HG02943 (cell line): ENCODE measurements around the gene MSMP.

Source experiments
- ATAC-seq: cut with Tn5 transposase; IDR thresholded peaks from one replicate; pipeline ENCODE4 v1.9.1; 2021; ENCODE audit warnings: mild to moderate bottlenecking, low read depth, moderate library complexity; ENCODE audit not compliant: unreplicated experiment

MSMP gene

DNA sequence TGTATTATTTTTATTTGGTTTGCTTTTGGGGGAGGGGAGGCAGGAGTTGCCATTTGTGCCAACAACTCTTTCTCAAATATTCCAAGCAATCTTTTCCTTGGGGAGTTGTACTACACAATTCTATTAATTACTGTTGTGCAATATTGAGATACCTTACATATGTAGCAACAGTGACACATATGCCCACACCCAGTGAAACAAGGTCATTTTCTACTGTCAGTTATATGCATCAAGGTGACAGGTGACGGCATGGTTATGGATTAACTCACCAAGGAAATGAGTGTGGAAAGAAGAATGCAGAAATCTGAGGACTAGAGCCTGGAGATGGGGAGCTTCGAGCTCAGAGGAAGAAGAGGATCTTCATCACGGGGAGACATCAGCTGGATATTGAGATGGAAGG, 17.9 kb upstream of the MSMP start:
- ATAC-seq, result no peak

- no peak for ATAC-seq
Measured at GRCh38 chr9:35771534-35771933, 17.5 kb upstream of the MSMP start.

- ATAC-seq, result no peak
Measured at GRCh38 chr9:35771075-35771433, 17.0 kb upstream of the MSMP start.

DNA sequence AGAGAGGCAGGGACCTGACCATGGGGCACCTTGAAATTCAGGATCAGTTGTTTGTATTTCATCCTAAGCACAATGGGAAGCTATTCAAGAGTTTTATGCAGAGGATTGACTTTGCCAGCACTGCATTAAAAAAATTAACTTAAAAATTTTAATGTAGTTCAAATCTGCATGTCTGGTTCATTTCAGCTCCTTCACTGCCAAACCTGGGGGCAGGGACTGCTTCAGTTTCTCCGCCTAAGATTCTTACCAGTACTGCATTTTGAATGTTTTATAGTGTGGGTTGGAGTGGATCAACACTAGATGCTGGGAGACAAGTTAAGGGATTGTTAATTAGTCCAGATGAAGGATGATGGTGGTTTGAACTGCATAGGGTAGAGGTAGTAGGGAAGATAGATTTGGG, 15.7 kb upstream of the MSMP start:
- ATAC-seq, result no peak

GRCh38 chr9:35767458-35767857, 13.4 kb upstream of the MSMP start:
- no peak for ATAC-seq

DNA sequence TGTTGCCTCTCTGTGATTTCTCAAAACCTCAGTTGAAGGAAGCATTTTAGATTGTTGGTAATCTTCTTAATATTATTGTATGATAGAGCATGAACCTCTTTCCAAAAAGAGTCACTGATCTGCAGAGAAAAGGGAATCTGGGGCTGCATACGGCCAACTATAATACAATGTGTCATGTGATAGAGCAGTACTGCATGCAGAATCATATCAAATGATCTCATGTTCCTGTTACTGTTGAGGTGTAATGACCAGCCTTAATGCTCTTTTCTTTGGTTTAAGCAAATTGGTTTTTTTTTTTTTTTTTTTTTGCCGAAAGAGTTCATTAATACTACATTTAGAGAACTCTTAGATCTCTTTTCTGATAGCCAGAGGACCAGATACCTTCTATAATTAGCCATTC, 12.9 kb upstream of the MSMP start:
- ATAC-seq, result no peak

DNA sequence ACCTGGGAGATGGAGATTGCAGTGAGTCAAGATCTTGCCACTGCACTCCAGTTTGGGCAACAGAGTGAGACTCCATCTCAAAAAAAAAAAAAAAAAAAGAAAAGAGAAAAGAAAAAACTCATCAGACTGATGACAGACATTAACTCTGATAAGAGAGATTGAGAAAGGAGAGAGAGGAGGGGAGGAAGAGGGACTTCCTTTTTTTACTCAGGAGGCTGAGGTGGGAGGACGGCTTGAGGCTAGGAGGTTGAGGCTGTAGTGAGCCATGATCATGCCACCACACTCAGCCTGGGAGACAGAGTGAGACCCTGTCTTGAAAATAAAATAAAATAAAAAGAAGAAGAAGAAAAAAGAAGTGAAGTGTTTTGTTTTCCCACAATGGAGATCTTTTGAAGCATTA, 9.7 kb upstream of the MSMP start:
- ATAC-seq, result no peak

DNA sequence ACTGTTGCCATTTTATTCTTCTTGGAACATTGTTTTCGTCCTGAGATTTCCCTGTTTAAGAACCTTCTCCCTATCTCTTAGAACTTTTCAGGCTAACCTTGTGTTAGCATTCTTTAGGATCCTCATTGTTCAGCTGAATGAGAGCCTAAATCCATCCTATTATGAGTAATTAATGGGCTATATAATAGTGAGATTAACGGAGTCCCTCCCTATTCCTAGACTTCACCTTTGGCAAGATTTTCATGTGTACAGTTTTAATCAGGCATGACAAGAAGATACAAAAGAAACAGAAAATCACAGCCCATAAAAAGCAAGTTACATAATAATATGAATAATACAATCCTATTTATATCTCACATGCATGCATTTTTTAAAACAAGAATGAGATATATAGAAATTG, 9.1 kb upstream of the MSMP start:
- ATAC-seq, result no peak

- ATAC-seq, result no peak
Measured at GRCh38 chr9:35760651-35761050, 6.6 kb upstream of the MSMP start.

- ATAC-seq, result no peak
Measured at GRCh38 chr9:35759795-35760194, 5.7 kb upstream of the MSMP start.

DNA sequence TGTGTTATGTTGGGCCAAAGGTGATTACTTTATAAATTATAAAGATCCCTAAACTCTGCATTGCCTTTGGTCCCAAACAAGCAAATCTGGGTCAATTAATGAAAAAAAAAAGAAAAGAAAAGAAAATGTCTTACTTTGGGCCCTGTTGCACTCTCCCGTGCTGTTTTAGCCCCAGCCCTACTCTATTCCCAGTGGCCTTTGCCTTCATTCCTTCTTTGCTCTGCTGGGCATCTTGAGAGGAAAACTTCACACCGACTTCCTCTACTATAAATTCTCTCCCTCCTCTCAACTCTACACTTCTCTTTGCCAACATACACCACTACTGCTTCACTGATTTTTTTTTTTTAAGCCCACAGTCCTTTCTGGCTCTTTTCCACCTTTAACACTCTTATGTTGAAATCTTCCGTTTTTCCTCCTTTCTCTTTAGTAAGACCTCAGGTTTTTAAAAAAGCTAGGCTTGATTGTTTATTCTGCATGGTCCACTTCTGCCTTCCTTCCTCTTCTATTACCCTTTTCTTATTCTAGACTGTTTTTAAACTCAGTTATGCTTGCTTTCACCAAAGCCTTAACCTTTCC, 4.5 kb upstream of the MSMP start:
- no peak for ATAC-seq

- no peak for ATAC-seq
Measured at GRCh38 chr9:35757892-35758275, 3.8 kb upstream of the MSMP start.

DNA sequence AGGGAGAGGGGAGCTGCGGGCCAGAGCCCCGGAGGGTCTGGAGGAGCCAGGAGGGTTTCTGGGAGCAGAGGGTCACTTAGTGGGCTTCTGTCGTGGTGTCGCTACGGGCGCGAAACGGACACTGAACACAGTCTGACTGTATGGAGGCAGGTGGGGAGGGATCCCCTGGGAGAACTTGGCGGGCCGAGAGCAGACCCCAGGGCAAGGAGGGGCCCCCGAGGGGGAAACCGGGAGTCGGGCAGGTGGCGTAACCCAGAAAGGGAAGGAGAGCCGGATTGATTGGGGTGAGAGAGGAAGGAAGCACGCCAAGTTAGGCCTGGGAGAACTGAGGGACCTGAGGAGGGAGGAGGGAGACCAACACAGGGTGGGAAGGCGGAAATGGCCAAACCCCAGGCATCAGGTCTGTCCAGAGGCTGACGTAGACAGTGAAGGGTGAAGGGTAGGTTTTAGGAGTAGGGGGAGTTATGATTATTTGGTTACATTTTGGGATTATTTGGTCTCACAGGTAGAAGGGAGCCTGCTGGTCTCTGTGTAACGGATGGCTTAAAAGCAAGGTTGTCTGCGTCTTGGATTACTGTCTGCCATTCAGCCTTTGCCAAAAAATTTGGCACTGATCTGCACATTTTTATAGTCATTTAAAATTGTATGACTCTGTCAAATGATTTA, 3.3 kb upstream of the MSMP start:
- ATAC-seq, result peak; percentile 48

DNA sequence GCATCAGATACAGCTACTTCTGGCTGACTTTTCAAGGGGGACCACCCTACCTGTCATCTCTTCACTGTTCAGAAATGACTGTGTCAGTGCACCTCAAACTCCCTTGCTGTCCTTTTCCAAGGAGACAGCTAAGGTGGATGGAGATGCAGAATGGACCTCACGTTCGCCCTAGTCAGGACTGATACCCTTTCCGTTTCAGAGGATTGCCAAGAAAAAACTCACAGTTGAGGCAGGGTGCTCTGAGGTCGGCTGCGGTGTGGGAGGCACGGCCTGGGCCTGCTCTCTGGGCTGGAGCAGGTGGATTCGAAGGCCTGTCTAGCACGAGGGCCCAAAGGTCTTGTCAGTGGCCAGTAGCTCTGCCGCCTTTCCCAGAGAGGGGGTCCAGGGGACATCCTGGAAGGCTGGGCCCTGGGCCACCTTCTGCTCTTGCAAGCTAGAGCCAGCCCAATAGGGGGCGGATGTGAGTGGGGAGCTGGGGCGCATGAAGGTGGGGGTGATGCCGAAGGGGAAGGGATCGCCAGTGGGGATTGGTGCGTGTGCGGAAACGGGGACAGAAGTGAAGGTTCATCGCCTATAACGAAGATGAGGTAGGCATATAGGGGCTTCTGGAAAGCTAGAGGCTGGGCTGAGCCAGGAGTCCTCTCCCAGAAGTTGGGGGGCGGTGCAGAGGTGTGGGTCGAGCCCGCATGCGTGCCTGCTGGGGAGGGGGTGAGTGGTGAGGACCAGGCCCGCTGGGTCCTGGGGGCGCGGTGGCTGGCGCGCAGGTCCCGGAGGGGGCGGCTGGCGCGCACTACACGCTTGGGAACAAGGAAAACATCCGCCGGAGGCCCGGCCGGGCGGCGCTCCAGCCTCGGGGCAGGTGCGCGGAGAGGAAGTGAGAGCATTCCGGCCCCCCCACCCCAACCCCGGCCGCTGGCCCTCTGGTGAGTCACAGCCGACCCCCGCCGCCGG, 2.5 kb upstream of the MSMP start:
- ATAC-seq, result peak; percentile 52

GRCh38 chr9:35755071-35755470, 995 bp upstream of the MSMP start:
- ATAC-seq, result no peak

GRCh38 chr9:35753466-35753865, 610 bp downstream of the MSMP start:
- ATAC-seq, result no peak

DNA sequence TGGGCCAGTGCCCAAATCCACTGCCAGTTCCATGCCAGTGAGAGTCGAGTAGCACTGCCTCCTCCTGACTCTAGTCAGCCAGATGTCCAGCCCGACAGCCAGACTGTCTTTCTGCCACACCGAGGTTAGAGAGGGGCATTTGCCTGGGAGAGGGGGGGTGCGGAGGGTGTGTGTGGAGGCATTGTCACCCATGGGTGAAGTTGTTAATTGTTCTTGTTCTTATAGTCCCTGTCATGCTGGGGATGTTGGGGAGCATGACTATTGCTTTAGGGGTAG, 3.9 kb downstream of the MSMP start:
- ATAC-seq, result no peak

DNA sequence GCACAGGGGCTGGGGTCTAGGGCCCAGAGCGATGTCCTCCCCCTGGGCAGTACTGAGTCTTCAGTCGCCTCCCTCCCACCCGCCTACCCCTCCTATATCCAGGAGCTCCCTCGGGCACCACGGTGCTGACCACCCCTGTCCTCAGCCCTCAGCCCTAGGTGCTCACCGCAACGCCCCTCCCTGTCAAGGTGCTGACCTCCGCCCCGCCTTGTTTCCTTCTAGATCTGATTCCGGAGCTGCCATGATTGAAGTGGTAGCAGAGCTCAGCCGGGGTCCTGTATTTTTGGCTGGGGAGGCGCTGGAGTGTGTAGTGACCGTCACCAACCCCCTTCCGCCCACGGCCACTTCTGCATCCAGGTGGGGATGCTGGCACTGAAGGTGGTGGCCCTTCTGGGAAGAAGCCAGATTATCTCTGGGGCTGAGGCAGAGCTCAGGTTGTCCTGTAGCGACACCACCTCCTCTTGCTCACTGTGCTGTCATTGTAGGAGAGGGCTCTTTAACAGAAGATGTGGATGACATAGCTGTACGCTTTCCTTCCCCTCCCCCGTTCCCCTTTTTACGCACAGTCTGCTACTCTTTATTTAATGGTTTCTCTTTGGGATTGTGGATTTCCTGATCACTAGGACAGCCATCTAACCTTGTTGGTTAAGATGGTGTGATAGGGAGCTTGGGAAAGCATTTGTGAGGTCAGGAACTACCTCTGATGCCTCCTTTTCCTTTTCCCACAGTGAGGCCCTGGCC, 4.4 kb downstream of the MSMP start:
- ATAC-seq, result peak; percentile 36

- peak; percentile 60 for ATAC-seq
Measured at GRCh38 chr9:35748858-35749514, 5.1 kb downstream of the MSMP start, which contains the start of the genes GBA2 and RGP1. Gene GBA2 (minus strand): TSS chr9:35749228. CDS start chr9:35748704, 524 bp downstream. Gene RGP1 (plus strand): TSS chr9:35749287. CDS start chr9:35749756, 469 bp downstream.

- no peak for ATAC-seq
Measured at GRCh38 chr9:35748242-35748857, 5.7 kb downstream of the MSMP start.
